ENCODE data around the gene MMP7.
"Not testable (repeated sequence)": the region's sequence is repeated elsewhere in the genome, so short reads cannot be mapped to it uniquely, and the experiment has no call there.

Gene MMP7

GRCh38 chr11:102538932-102539331 lies 8.4 kb upstream of the MMP7 start:
- no peak for DNase-seq

GRCh38 chr11:102534261-102534872 lies 3.8 kb upstream of the MMP7 start:
- DNase-seq = no peak

GRCh38 chr11:102528618-102529017 lies 1.9 kb downstream of the MMP7 start:
- DNase-seq = no peak

- DNase-seq = no peak
Observed at GRCh38 chr11:102527684-102528083, 2.9 kb downstream of the MMP7 start.

- DNase-seq = no peak
Observed at GRCh38 chr11:102527041-102527440, 3.5 kb downstream of the MMP7 start.

- DNase-seq = no peak
Observed at GRCh38 chr11:102523887-102524286, 6.7 kb downstream of the MMP7 start.

- DNase-seq = no peak
Observed at GRCh38 chr11:102523189-102523570, 7.4 kb downstream of the MMP7 start.

DNA sequence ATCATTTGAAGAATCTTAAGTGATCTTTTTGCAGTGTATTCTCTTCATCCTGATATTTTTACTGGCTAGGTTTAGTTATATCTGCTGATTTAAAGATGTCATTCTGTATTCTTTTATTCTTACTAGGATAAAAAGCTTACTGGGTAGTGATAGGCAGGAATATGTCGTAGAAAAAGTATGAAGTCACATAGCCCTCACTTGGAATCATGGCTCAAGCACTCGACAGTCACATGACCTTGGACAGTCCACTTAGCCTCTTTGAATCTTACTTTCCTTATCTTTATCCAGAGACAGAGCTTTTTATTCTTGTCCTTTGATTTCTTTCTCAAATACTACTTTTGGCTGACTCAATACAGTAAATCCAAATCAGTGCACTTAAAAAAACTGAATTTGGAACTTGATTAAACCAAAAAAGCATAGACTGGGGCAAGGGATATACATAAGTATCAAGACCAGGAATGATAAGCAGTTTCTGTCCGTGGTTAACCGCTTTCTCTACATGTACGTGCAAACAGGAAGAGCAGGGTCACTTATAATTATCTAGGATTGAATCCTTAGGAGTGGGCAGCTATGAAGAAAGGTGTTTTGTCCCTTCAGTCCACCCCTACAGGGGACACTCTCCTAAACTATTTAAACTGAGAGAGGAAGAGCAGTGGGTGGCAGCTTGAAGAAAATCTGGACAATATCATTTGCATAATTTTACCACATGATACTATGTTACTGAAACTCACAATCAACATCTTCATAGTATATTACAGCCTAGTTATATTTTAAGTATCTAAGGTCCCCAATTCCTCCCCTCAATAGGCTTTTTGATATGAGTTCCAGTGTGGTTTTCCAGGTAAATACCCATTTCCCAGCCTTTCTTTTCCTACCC lies 8.0 kb downstream of the MMP7 start:
- DNase-seq = no peak

DNA sequence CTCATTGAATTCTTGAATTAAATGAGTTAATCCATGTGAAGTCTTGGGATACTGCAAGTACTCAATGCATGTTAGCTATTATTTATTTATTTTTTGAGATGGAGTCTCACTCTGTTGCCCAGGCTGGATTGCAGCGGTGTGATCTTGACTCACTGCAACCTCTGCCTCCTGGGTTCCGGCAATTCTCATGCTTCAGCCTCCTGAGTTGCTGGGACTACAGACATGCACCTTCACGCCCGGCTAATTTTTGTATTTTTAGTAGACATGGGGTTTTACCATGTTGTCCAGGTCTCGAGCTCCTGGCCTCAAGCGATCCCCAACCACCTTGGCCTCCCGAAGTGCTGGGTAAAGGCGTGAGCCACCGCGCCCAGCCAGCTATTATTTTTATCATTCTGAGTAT lies 9.4 kb downstream of the MMP7 start:
- no peak for DNase-seq

- DNase-seq = no peak
Observed at GRCh38 chr11:102520514-102520913, 10.0 kb downstream of the MMP7 start.

GRCh38 chr11:102518296-102519094 lies 12.1 kb downstream of the MMP7 start:
- no peak for DNase-seq

DNA sequence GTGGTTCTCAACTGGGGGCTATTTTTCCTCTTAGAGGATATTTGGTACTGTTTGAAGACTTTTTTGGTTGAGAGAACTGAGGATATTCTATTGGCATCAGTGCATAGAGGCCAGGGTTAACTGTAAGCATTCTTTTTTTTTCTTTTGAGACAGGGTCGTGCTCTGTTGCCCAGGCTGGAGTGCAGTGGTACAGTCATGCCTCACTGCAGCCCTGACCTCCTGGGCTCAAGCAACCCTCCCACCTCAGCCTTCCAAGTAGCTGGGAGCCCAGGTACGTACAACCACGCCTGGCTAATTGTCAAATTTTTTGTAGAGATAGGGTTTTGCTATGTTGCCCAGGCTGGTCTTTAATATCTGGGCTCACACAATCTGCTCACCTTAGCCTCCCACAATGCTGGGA lies 12.9 kb downstream of the MMP7 start:
- no peak for DNase-seq

DNA sequence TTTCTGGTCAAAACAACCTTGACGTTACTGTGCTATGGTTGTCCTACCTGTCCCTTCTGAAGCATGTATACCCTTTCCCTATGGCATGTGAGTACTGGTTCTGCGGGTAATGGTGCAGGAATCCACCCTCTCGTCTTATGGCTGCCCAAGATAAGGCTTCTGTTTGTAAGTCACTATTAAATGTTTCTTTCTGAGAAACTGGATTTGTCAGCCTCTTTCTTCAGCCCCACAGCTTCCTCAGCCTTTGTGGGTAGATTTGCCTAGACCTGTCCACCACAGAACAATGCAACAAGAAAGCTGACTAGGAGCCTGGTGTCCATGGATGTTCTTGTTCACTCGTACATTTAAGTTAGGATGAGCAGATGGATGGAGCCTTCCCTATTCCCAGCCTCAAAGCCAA lies 14.4 kb downstream of the MMP7 start:
- DNase-seq = no peak

GRCh38 chr11:102513869-102514268 lies 16.7 kb downstream of the MMP7 start:
- DNase-seq = peak; percentile 19

GRCh38 chr11:102510439-102511135 lies 20.0 kb downstream of the MMP7 start:
- DNase-seq = no peak

DNA sequence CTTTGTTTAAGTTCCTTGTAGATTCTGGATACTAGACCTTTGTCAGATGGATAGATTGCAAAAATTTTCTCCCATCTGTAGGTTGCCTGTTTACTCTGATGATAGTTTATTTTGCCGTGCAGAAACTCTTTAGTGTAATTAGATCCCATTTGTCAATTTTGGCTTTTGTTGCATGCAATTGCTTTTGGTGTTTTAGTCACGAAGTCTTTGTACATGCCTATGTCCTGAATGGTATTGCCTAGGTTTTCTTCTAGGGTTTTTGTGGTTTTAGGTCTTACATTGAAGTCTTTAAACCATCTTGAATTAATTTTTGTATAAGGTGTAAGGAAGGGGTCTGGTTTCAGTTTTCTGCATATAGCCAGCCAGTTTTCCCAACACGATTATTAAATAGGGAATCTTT lies 27.7 kb downstream of the MMP7 start:
- not testable (repeated sequence) for DNase-seq

DNA sequence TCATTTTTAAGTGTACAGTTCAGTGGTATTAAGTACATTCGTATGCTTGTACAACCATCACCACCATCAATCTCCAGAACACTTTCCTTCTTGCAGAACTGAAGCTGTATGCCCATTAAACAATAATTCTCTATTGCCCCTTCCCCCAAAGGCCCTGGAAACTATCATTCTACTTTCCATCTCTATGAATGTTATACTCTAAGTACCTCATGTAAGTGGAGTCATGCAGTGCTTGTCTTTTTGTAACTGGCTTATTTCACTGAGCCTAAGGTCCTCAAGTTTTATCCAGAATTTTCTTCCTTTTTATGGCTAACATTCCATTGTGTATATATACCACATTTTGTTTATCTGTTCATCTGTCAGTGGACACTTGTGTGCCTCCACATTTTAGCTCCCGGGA lies 29.7 kb downstream of the MMP7 start:
- DNase-seq = no peak

DNA sequence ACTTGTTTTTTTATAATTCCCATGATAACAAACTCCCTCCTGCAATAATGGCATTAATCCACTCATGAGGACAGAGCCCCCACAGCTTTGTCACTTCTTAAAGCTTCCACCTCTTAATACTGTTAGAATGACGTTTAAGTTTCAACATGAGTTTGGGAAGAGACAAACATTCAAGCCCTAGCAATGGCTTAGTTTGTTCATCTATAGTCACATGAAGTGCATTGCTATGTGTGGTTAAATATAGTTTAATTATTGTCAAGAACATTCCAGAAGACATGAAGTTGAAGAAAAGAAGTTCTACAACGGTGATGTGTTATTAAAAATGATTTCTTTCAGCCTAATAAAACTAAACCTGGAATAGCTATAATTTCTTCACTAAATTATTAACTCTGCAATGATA lies 30.6 kb downstream of the MMP7 start:
- DNase-seq = no peak

- no peak for DNase-seq
Observed at GRCh38 chr11:102499151-102499550, 31.4 kb downstream of the MMP7 start.

GRCh38 chr11:102497061-102497460 lies 33.5 kb downstream of the MMP7 start:
- no peak for DNase-seq

- peak; percentile 82 for DNase-seq
Observed at GRCh38 chr11:102495161-102496042, 35.1 kb downstream of the MMP7 start.

DNA sequence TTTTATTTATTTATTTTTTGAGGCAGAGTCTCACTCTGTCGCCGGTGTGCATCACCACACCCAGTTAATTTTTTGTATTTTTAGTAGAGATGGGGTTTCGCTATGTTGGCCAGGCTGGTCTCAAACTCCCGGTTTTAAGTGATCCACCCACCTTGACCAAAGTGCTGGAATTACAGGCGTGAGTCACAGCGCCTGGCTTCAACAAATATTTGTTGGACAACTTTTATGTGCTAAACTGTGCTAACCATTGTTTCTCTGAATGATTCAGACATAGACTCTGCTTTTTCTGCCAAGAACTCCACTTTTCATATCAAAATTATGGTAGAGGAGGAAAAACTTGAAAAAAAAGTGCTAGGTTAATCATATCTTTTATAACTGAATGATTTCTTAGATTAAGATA lies 36.3 kb downstream of the MMP7 start:
- peak; percentile 24 for DNase-seq

Data from NCI-H69 (cell line).